ENCODE data around the gene TUBB2B. TPM values are rescaled to one million over a fixed set of nuclear protein-coding genes. Genes with fewer than 3 reads are reported as not detected.
"Not testable (repeated sequence)": the region's sequence is repeated elsewhere in the genome, so short reads cannot be mapped to it uniquely, and the experiment has no call there.

TUBB2B gene
- polyA plus RNA-seq, 3 donors: 116 to 124 (median 120) TPM

- no peak for DNase-seq (ENCODE audit: low read depth in 3 of 3, low spot score in 2 of 3)
Measured at GRCh38 chr6:3212261-3212660, 15.2 kb downstream of the TUBB2B start.

GRCh38 chr6:3211681-3212080, 15.8 kb downstream of the TUBB2B start:
- DNase-seq (ENCODE audit: low read depth in 3 of 3, low spot score in 2 of 3): no peak

GRCh38 chr6:3210024-3210610, 17.3 kb downstream of the TUBB2B start:
- no peak for DNase-seq (ENCODE audit: low read depth in 3 of 3, low spot score in 2 of 3)

GRCh38 chr6:3209114-3210023, 18.1 kb downstream of the TUBB2B start:
- DNase-seq (ENCODE audit: low read depth in 3 of 3, low spot score in 2 of 3): no peak

GRCh38 chr6:3208775-3209113, 18.7 kb downstream of the TUBB2B start:
- no peak for DNase-seq (ENCODE audit: low read depth in 3 of 3, low spot score in 2 of 3)

- DNase-seq (ENCODE audit: low read depth in 3 of 3, low spot score in 2 of 3): no peak
Measured at GRCh38 chr6:3208098-3208774, 19.2 kb downstream of the TUBB2B start.

- DNase-seq (ENCODE audit: low read depth in 3 of 3, low spot score in 2 of 3): no peak
Measured at GRCh38 chr6:3206339-3207015, 21.0 kb downstream of the TUBB2B start.

GRCh38 chr6:3205913-3206312, 21.5 kb downstream of the TUBB2B start:
- DNase-seq (ENCODE audit: low read depth in 3 of 3, low spot score in 2 of 3): no peak

- no peak for DNase-seq (ENCODE audit: low read depth in 3 of 3, low spot score in 2 of 3)
Measured at GRCh38 chr6:3204921-3205320, 22.5 kb downstream of the TUBB2B start.

- DNase-seq (ENCODE audit: low read depth in 3 of 3, low spot score in 2 of 3): no peak
Measured at GRCh38 chr6:3202999-3203696, 24.3 kb downstream of the TUBB2B start.

- DNase-seq (ENCODE audit: low read depth in 3 of 3, low spot score in 2 of 3): no peak
Measured at GRCh38 chr6:3201388-3201787, 26.1 kb downstream of the TUBB2B start.

- no peak for DNase-seq (ENCODE audit: low read depth in 3 of 3, low spot score in 2 of 3)
Measured at GRCh38 chr6:3200682-3201081, 26.8 kb downstream of the TUBB2B start.

GRCh38 chr6:3199382-3199781, 28.1 kb downstream of the TUBB2B start:
- no peak for DNase-seq (ENCODE audit: low read depth in 3 of 3, low spot score in 2 of 3)

- not testable (repeated sequence) for DNase-seq (ENCODE audit: low read depth in 3 of 3, low spot score in 2 of 3)
Measured at GRCh38 chr6:3197734-3198133, 29.7 kb downstream of the TUBB2B start.

- no peak for DNase-seq (ENCODE audit: low read depth in 3 of 3, low spot score in 2 of 3)
Measured at GRCh38 chr6:3196770-3197169, 30.7 kb downstream of the TUBB2B start.

GRCh38 chr6:3195695-3196497, 31.6 kb downstream of the TUBB2B start:
- no peak for DNase-seq (ENCODE audit: low read depth in 3 of 3, low spot score in 2 of 3)

- DNase-seq (ENCODE audit: low read depth in 3 of 3, low spot score in 2 of 3): no peak
Measured at GRCh38 chr6:3195420-3195694, 32.1 kb downstream of the TUBB2B start.

- no peak for DNase-seq (ENCODE audit: low read depth in 3 of 3, low spot score in 2 of 3)
Measured at GRCh38 chr6:3194535-3195419, 32.7 kb downstream of the TUBB2B start.
